Colon (tissue), 2 donors: ENCODE results near the gene MRRF.

ENCODE experiments used
- FAIRE-seq: peaks from 2 replicates; lab custom pipeline; 2012; peaks lifted over from hg19 to GRCh38; lab: Jason Lieb, UNC
- donor health status: control.
- donor health status: control.

The MRRF gene

GRCh38 chr9:122333169-122333808 is 68.6 kb downstream of the MRRF start:
- no peak for FAIRE-seq

- no peak for FAIRE-seq
These were observed 70.2 kb downstream of the MRRF start for GRCh38 chr9:122334916-122335315.

- FAIRE-seq, result no peak
These were observed 71.5 kb downstream of the MRRF start for GRCh38 chr9:122336189-122336588.

- FAIRE-seq, result no peak
These were observed 72.3 kb downstream of the MRRF start for GRCh38 chr9:122336866-122337555.

- FAIRE-seq, result no peak
These were observed 72.9 kb downstream of the MRRF start for GRCh38 chr9:122337556-122337929.

GRCh38 chr9:122338536-122338935 is 73.9 kb downstream of the MRRF start:
- no peak for FAIRE-seq

- FAIRE-seq, result no peak
These were observed 74.3 kb downstream of the MRRF start for GRCh38 chr9:122338994-122339393.

GRCh38 chr9:122339579-122339978 is 74.9 kb downstream of the MRRF start:
- FAIRE-seq, result no peak

GRCh38 chr9:122340161-122340560 is 75.5 kb downstream of the MRRF start:
- no peak for FAIRE-seq

- FAIRE-seq, result no peak
These were observed 77.8 kb downstream of the MRRF start for GRCh38 chr9:122342323-122343050.

GRCh38 chr9:122346478-122347347 is 82.0 kb downstream of the MRRF start:
- no peak for FAIRE-seq

- FAIRE-seq, result no peak
These were observed 82.9 kb downstream of the MRRF start for GRCh38 chr9:122347348-122348287.

- FAIRE-seq, result no peak
These were observed 83.7 kb downstream of the MRRF start for GRCh38 chr9:122348288-122348777.

- FAIRE-seq, result no peak
These were observed 84.1 kb downstream of the MRRF start for GRCh38 chr9:122348791-122349190.

GRCh38 chr9:122349201-122349600 is 84.5 kb downstream of the MRRF start:
- FAIRE-seq, result no peak

GRCh38 chr9:122350577-122351355 is 86.1 kb downstream of the MRRF start:
- FAIRE-seq, result no peak

- no peak for FAIRE-seq
These were observed 90.0 kb downstream of the MRRF start for GRCh38 chr9:122354536-122355199.

- FAIRE-seq, result no peak
These were observed 90.7 kb downstream of the MRRF start for GRCh38 chr9:122355336-122355875.

- no peak for FAIRE-seq
These were observed 91.9 kb downstream of the MRRF start for GRCh38 chr9:122356627-122357026.
